ENCODE results near the gene IFT80.

GRCh38 chr3:160412477-160412876 lies 13.5 kb upstream of the IFT80 start:
- TF ChIP-seq POLR2AphosphoS5 (IDR thresholded peaks at IDR 0.05; ENCODE audit: low read depth, low read length) (no peak), TAF1 (IDR thresholded peaks at IDR 0.05; ENCODE audit: borderline replicate concordance, low read depth, low read length) (no peak), POLR2A (IDR thresholded peaks at IDR 0.05; ENCODE audit: low read depth, low read length) (no peak)

Measured in GM12892 (cell line).